ENCODE results near the gene PTPN4.
"Not testable (repeated sequence)": the region's sequence is repeated elsewhere in the genome, so short reads cannot be mapped to it uniquely, and the experiment has no call there.

PTPN4 gene

DNA sequence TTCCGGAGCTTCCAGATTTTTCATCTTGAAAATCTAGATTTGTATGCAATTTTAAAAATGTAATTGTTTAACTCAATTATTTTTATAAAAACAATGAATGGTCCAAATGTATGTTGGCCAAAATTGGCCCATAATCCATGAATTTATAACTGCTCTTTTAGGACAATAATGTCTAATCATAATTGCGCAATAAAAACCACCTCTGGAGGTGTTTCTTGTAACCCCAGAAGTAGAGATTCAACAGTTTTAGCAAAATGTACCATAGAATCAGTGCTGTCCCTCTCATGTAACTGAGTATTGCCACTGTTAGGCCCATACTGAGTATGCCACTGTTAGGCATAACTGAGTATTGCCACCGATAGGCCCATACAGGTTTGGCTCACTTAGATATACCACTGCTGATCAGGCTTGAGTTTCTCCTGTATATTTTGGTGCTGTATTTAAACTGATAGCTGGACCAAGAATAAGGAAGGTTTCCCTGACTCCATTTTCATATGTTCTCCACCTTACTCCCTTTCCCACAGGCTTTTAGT is 182.3 kb downstream of the PTPN4 start:
- DNase-seq (ENCODE audit: low read depth): no peak

GRCh38 chr2:119943058-119943457 is 183.3 kb downstream of the PTPN4 start:
- DNase-seq (ENCODE audit: low read depth): no peak

- DNase-seq (ENCODE audit: low read depth): no peak
Measured at GRCh38 chr2:119947535-119947934, 187.8 kb downstream of the PTPN4 start.

GRCh38 chr2:119950966-119951365 is 191.2 kb downstream of the PTPN4 start:
- no peak for DNase-seq (ENCODE audit: low read depth)

DNA sequence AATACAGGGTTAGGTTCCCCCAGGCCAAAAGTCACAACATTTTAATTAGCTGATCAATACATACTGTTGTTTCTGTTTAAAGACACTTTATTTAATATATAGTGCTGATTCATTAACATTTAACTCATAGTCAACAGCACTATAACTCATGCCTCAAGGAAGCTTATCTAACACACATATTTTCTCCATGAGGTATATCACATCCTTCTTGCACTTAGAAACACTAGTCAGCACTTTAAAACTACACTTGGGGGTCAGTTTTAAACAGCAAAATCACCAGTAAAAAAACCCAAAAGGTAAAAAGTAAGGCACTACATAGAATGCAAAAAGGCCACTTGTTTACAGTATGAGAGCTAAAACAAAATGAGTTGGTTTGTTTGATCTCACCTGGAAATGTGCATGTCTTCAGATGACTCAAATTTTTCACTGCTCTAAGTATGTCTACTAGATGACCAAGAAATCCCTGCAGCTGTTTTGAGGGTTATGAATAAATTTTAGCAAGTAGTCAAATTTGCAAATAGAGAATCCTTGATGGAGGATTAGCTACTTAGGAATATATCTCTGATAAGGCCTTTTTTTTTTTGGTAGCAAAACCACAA is 199.0 kb downstream of the PTPN4 start:
- DNase-seq (ENCODE audit: low read depth): no peak

DNA sequence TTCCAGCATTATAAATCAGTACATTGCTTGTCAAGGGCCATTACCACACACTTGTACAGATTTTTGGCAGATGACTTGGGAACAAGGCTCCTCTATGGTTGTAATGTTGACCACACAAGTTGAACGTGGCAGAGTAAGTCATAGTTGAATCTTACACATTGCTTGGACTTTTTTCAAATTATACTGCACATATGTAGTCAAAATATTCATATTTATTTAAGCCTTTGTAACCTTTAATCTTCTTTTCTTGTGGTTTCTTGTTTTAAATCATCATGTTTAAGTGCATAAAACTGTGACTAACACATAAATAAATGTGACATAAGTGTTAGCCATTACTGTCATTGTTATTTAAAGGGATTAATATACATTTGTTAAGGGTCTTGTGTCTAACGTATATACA is 201.1 kb downstream of the PTPN4 start:
- DNase-seq (ENCODE audit: low read depth): no peak

DNA sequence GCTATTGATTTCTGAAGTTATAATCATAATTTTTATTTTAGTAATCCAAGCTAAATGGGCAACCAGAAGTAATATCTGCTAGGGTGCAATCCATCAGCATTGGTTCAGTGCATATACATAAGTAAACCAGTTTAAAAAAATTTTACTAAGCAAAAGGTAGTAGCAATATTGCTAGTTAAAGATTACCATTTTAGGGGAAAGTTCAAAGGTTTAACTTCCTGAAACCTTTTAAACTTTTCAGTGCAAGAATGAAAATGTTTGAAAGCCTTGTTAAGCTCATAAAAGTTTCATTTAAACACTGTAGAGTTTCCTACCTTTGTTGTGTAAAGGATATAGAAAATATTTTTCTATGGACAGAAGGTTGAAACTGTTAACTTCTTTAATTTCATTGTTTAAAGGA is 222.2 kb downstream of the PTPN4 start:
- no peak for DNase-seq (ENCODE audit: low read depth)

GRCh38 chr2:119982506-119982905 is 222.8 kb downstream of the PTPN4 start:
- DNase-seq (ENCODE audit: low read depth): no peak

GRCh38 chr2:119983108-119983507 is 223.4 kb downstream of the PTPN4 start:
- no peak for DNase-seq (ENCODE audit: low read depth)

GRCh38 chr2:119996148-119996547 is 236.4 kb downstream of the PTPN4 start:
- no peak for DNase-seq (ENCODE audit: low read depth)

GRCh38 chr2:119996896-119997891 is 237.5 kb downstream of the PTPN4 start:
- not testable (repeated sequence) for DNase-seq (ENCODE audit: low read depth)

GRCh38 chr2:120001471-120001870 is 241.7 kb downstream of the PTPN4 start:
- no peak for DNase-seq (ENCODE audit: low read depth)

DNA sequence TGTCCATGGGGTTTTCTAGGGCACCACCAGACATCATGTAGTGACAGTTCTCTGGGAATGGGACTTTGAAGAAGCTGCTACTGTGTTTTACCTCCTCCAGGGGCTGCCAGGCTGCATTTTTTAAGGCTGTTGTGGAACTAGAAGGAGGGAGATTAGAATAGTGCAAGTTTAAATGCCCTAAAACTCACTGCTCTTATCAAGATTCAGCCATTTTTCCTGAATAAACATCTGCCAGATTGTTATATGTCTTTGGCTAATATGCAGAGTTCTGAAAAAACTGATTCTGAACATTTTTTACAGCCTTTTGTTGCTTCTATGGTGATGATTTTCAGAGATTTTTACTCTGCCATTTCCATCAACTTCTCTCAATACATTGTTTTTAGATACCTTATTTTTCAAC is 244.5 kb downstream of the PTPN4 start:
- DNase-seq (ENCODE audit: low read depth): no peak

GRCh38 chr2:120005834-120006521 is 246.3 kb downstream of the PTPN4 start:
- DNase-seq (ENCODE audit: low read depth): no peak

- DNase-seq (ENCODE audit: low read depth): no peak
Measured at GRCh38 chr2:120007851-120008250, 248.1 kb downstream of the PTPN4 start.

GRCh38 chr2:120012363-120012762 is 252.6 kb downstream of the PTPN4 start:
- no peak for DNase-seq (ENCODE audit: low read depth)

GRCh38 chr2:120012771-120013596 is 253.3 kb downstream of the PTPN4 start, which contains the start of gene EPB41L5:
EPB41L5 (plus strand) TSS chr2:120013077; CDS start chr2:120019085, 6,008 bp downstream.
- peak; percentile 79 for DNase-seq (ENCODE audit: low read depth)

DNA sequence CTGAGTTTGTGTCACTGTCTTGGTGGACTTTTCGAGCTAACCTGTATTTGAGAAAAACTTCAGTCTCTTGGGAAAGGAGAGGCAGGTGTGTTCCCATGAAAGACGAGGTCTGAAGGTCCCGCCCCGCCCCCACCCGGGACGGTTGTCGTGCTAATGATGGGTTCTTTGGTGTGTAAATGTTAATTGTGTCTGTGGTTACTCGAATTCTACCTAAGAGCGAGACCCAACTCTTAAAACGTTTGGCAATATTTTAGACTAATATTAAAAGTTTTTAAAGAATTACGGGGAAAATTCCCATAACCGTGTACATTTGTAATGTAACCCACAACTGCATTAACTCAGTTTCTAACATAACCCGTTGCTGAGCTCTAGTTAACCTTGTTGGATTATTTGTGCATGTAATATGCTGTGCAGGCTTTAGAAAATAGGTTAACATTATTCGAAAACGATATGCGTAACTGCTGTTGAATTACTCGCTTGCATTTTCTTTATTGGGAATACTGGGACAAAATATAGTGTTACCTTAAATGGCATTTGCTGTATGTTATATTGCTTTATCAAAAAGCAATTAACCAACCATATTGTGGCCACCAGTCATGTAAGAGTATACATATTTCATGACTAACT is 254.0 kb downstream of the PTPN4 start:
- no peak for DNase-seq (ENCODE audit: low read depth)

DNA sequence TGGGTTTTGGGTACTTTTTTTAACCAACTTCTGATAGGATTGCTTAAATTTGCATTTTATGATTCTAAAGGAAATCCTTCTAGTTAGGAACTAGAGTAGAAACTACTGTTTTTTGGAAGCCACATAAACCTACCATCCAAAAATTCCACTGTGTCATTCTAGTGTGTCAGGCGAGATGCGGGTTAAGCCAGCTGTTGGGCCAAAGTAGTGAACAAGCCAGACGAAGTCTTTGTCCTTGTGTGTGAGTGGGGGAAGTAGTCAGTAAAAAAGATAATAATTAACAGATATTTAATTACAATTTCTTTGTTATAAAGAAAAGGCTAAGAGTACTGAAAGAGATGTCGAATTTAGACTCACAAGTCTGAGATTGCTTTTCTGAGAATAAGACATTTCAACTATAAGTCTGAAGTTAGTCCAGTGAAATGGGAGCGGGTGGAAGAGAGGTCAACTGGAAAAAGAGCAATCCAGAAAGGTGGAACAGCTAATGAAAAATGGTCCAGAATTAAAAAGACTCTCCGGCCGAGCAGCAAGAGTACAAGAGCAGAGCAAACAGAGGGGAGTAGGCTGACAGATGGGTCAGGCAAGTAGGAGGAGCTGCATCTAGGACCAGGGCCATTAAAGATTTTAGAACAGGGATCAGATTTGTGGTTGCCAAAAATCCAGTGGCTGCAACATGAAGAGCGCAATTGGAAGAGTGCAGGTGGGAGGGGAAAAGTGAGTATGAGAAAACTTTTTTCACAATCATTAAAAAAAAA is 254.7 kb downstream of the PTPN4 start:
- no peak for DNase-seq (ENCODE audit: low read depth)

DNA sequence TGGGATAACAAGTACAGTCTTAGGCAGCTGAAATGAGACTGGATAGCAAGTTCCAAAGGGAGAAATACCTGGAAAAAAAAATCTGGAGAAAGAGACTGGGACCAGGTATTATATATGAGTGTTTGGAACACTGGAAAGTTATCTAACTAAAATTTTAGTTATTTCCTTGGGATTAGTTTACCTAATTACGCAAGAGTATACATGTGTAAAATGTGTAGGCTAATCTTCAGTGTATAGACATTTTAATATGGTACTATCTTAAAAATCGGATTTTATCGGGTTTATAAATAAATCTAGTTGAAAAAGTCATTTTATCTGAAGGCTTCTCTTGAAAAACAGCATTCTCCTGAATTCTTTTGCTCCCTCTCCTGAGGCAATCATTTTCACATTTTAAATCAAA is 257.1 kb downstream of the PTPN4 start:
- no peak for DNase-seq (ENCODE audit: low read depth)
